ENCODE measurements around the gene PLEKHB1. TPM values are rescaled to one million over a fixed set of nuclear protein-coding genes. Genes with fewer than 3 reads are reported as not detected.

Gene PLEKHB1
- total RNA-seq, 4 donors from 2014 or later = 7.2 to 23.5 (median 9.6) TPM

GRCh38 chr11:73663604-73664495 lies 17.5 kb downstream of the PLEKHB1 start:
- TF ChIP-seq CTCF (IDR thresholded peaks at IDR 0.05) (no peak), EP300 (IDR thresholded peaks at IDR 0.05; ENCODE audit: low read depth) (no peak), POLR2A (IDR thresholded peaks at IDR 0.05) (no peak), POLR2AphosphoS5 (IDR thresholded peaks at IDR 0.05) (no peak)
- in situ Hi-C loops (cut with MboI; ENCODE audit: low pct_ligation_motif_present in 1 of 4, low pct_unique_long_range_greater_than_20kb in 1 of 4, low sequenced_read_pairs in 3 of 4) (loop anchor here in 2 of 4 donors (10.0 kb wide), 1 partner anchor 259 kb away; no protein-coding TSS in a partner anchor), intact Hi-C loops (cut with DNase I; ENCODE audit: low total_unique reads) (loop anchor here (5.0 to 10.0 kb wide), 3 partner anchors 37 to 359 kb away; partner anchors contain the start of gene ARHGEF17)
- Histone ChIP-seq H3K27ac (no peak overlapping the region), H3K36me3 (no peaks in the 10 kb centered on the region), H3K4me1 (peaks cover 5 to 13% (median 10%) of the 10 kb centered on the region in 4 donors), H3K27me3 (no peaks in the 10 kb centered on the region), H3K4me3 (no peak overlapping the region), H3K9me3 (no peaks in the 10 kb centered on the region)
- no peak for DNase-seq
- WGBS, 2 donors (ENCODE audit: low coverage in 1 of 2) = 46 to 84% methylated on average over 2 to 3 of the region's 3 CpGs

GRCh38 chr11:73664877-73665276 lies 18.5 kb downstream of the PLEKHB1 start:
- no peaks in the 10 kb centered on the region for H3K9me3 ChIP-seq
- peaks cover 5 to 13% (median 10%) of the 10 kb centered on the region in 4 donors for H3K4me1 ChIP-seq
- H3K4me3 ChIP-seq = no peak overlapping the region
- intact Hi-C loops (cut with DNase I; ENCODE audit: low total_unique reads) (loop anchor here (5.0 to 10.0 kb wide), 3 partner anchors 38 to 360 kb away; partner anchors contain the start of gene ARHGEF17), in situ Hi-C loops (cut with MboI; ENCODE audit: low pct_ligation_motif_present in 1 of 4, low pct_unique_long_range_greater_than_20kb in 1 of 4, low sequenced_read_pairs in 3 of 4) (loop anchor here in 2 of 4 donors (10.0 kb wide), 1 partner anchor 260 kb away; no protein-coding TSS in a partner anchor)
- no peak for TF ChIP-seq EP300 (IDR thresholded peaks at IDR 0.05; ENCODE audit: low read depth)
- no peaks in the 10 kb centered on the region for H3K36me3 ChIP-seq
- H3K27me3 ChIP-seq = no peaks in the 10 kb centered on the region
- no peak for DNase-seq
- no peak overlapping the region for H3K27ac ChIP-seq

GRCh38 chr11:73667891-73668290 lies 21.5 kb downstream of the PLEKHB1 start:
- TF ChIP-seq POLR2AphosphoS5 (IDR thresholded peaks at IDR 0.05) (no peak), CTCF (IDR thresholded peaks at IDR 0.05) (no peak), POLR2A (IDR thresholded peaks at IDR 0.05) (no peak), EP300 (IDR thresholded peaks at IDR 0.05; ENCODE audit: low read depth) (no peak)

GRCh38 chr11:73670808-73671207 lies 24.4 kb downstream of the PLEKHB1 start:
- in situ Hi-C loops (cut with MboI; ENCODE audit: low pct_ligation_motif_present in 1 of 4, low pct_unique_long_range_greater_than_20kb in 1 of 4, low sequenced_read_pairs in 3 of 4) = no loop called here
- Histone ChIP-seq H3K36me3 (no peaks in the 10 kb centered on the region), H3K27me3 (no peaks in the 10 kb centered on the region), H3K4me3 (no peak overlapping the region), H3K27ac (no peak overlapping the region), H3K9me3 (no peaks in the 10 kb centered on the region), H3K4me1 (no peaks in the 10 kb centered on the region)
- intact Hi-C loops (cut with DNase I; ENCODE audit: low total_unique reads) = no loop called here
- TF ChIP-seq EP300 (IDR thresholded peaks at IDR 0.05; ENCODE audit: low read depth) (no peak), CTCF (IDR thresholded peaks at IDR 0.05) (no peak), POLR2A (IDR thresholded peaks at IDR 0.05) (no peak), POLR2AphosphoS5 (IDR thresholded peaks at IDR 0.05) (no peak)
- no peak for DNase-seq
- WGBS, 2 donors (ENCODE audit: low coverage in 1 of 2) = 59 to 75% methylated on average over 2 to 3 of the region's 3 CpGs

More at GRCh38 chr11:73667891-73668290, 21.5 kb downstream of the PLEKHB1 start:
- no peak for DNase-seq
- in situ Hi-C loops (cut with MboI; ENCODE audit: low pct_ligation_motif_present in 1 of 4, low pct_unique_long_range_greater_than_20kb in 1 of 4, low sequenced_read_pairs in 3 of 4) (loop anchor here in 2 of 4 donors (10.0 kb wide), 1 partner anchor 263 kb away; no protein-coding TSS in a partner anchor), intact Hi-C loops (cut with DNase I; ENCODE audit: low total_unique reads) (loop anchor here (10.0 kb wide), 2 partner anchors 193 to 363 kb away; partner anchors contain the start of gene ARHGEF17)
- 71 to 100% methylated on average over 1 of the region's 1 CpG for WGBS, 2 donors (ENCODE audit: low coverage in 1 of 2)
- Histone ChIP-seq H3K36me3 (no peaks in the 10 kb centered on the region), H3K27me3 (no peaks in the 10 kb centered on the region), H3K4me1 (no peaks in the 10 kb centered on the region), H3K9me3 (no peaks in the 10 kb centered on the region), H3K4me3 (no peak overlapping the region), H3K27ac (no peak overlapping the region)

Measured in transverse colon (tissue), 4 donors.